Measurements from ENCODE around the gene ZNF653. TPM values are rescaled to one million over a fixed set of nuclear protein-coding genes. Genes with fewer than 3 reads are reported as not detected.
A peak's percentile ranks its signal among the peaks of the same experiment; 100 is the strongest.

The ZNF653 gene
- total RNA-seq, 1 donor, result 2.9 TPM

DNA sequence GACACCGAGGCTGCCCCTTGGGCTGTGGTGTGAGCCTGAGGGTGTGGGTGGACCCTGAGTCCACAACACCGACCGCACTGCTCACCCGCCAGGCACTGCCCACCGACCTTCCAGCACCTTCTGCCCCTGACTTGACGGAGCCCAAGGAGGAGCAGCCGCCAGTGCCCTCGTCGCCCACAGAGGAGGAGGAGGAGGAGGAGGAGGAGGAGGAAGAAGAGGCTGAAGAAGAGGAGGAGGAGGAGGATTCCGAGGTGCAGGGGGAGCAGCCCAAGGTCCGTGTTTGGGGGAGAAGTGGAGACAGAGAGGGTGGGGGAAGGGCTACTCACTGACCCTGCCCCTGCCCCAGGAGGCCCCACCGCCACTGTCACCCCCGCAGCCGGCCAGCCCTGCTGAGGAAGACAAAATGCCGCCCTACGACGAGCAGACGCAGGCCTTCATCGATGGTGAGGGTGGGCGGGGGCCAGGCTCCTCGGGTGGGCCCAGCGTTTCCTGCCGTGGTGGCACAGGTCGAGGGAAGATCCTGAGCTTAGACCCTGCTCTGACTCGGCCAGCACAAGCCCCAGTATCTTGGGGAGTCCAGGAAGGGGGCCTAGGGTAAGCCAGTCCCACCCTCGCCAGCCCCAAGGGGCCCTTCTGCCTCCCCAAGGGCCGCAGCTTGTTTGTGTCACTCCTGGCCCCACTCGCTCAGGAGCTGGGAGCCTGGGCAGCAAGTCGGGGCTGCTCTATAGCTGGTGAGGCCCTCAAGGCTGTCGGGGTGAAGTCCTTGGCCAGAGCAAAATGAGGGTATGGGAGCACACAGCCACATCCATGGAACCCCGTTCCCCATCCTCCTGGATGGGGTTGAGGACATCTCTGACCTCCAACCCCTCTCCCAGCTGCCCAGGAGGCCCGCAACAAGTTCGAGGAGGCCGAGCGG lies 58.0 kb downstream of the ZNF653 start:
- Histone ChIP-seq H3K4me1 (ENCODE audit: insufficient read depth, low read length) (no peaks in the 10 kb centered on the region), H3K79me2 (ENCODE audit: insufficient read depth, low read length) (no peaks in the 10 kb centered on the region), H3K27ac (ENCODE audit: low read depth, low read length) (no peak overlapping the region), H4K20me1 (ENCODE audit: insufficient read depth, low read length) (no peaks in the 10 kb centered on the region), H3K9me3 (ENCODE audit: low read depth, low read length) (no peaks in the 10 kb centered on the region), H3K4me2 (ENCODE audit: insufficient read depth, low read length) (no peak overlapping the region), H2AFZ (ENCODE audit: low read length) (no peak overlapping the region), H3K36me3 (ENCODE audit: insufficient read depth, low read length) (peaks cover 18% of the 10 kb centered on the region), H3K4me3 (ENCODE audit: insufficient read depth, low read length) (no peak overlapping the region), H3K27me3 (ENCODE audit: insufficient read depth, low read length) (no peaks in the 10 kb centered on the region)
- TF ChIP-seq, protein P1, sequence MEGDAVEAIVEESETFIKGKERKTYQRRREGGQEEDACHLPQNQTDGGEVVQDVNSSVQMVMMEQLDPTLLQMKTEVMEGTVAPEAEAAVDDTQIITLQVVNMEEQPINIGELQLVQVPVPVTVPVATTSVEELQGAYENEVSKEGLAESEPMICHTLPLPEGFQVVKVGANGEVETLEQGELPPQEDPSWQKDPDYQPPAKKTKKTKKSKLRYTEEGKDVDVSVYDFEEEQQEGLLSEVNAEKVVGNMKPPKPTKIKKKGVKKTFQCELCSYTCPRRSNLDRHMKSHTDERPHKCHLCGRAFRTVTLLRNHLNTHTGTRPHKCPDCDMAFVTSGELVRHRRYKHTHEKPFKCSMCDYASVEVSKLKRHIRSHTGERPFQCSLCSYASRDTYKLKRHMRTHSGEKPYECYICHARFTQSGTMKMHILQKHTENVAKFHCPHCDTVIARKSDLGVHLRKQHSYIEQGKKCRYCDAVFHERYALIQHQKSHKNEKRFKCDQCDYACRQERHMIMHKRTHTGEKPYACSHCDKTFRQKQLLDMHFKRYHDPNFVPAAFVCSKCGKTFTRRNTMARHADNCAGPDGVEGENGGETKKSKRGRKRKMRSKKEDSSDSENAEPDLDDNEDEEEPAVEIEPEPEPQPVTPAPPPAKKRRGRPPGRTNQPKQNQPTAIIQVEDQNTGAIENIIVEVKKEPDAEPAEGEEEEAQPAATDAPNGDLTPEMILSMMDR (IDR thresholded peaks at IDR 0.05; ENCODE audit: extremely low read depth, low read depth, low read length), result no peak
- DNase-seq (ENCODE audit: insufficient read length, low spot score, missing footprints), result peak; percentile 76

GRCh38 chr19:11446652-11447301 lies 58.9 kb downstream of the ZNF653 start:
- no peak overlapping the region for H2AFZ ChIP-seq (ENCODE audit: low read length)
- peaks cover 23% of the 10 kb centered on the region for H3K36me3 ChIP-seq (ENCODE audit: insufficient read depth, low read length)
- no peak overlapping the region for H3K4me3 ChIP-seq (ENCODE audit: insufficient read depth, low read length)
- no peaks in the 10 kb centered on the region for H4K20me1 ChIP-seq (ENCODE audit: insufficient read depth, low read length)
- no peaks in the 10 kb centered on the region for H3K4me1 ChIP-seq (ENCODE audit: insufficient read depth, low read length)
- no peaks in the 10 kb centered on the region for H3K9me3 ChIP-seq (ENCODE audit: low read depth, low read length)
- H3K79me2 ChIP-seq (ENCODE audit: insufficient read depth, low read length), result no peaks in the 10 kb centered on the region
- TF ChIP-seq, protein P1 (IDR thresholded peaks at IDR 0.05; ENCODE audit: extremely low read depth, low read depth, low read length), result peak; percentile 73
- no peak overlapping the region for H3K4me2 ChIP-seq (ENCODE audit: insufficient read depth, low read length)
- no peaks in the 10 kb centered on the region for H3K27me3 ChIP-seq (ENCODE audit: insufficient read depth, low read length)
- DNase-seq (ENCODE audit: insufficient read length, low spot score, missing footprints), result peak; percentile 98
- H3K27ac ChIP-seq (ENCODE audit: low read depth, low read length), result no peak overlapping the region

GRCh38 chr19:11446271-11446651 lies 59.4 kb downstream of the ZNF653 start:
- no peak overlapping the region for H3K4me3 ChIP-seq (ENCODE audit: insufficient read depth, low read length)

More at GRCh38 chr19:11446271-11446651, 59.4 kb downstream of the ZNF653 start:
- Histone ChIP-seq H3K4me2 (ENCODE audit: insufficient read depth, low read length) (no peak overlapping the region), H3K4me1 (ENCODE audit: insufficient read depth, low read length) (no peaks in the 10 kb centered on the region), H3K27ac (ENCODE audit: low read depth, low read length) (no peak overlapping the region), H3K79me2 (ENCODE audit: insufficient read depth, low read length) (no peaks in the 10 kb centered on the region), H2AFZ (ENCODE audit: low read length) (no peak overlapping the region), H3K27me3 (ENCODE audit: insufficient read depth, low read length) (no peaks in the 10 kb centered on the region), H3K36me3 (ENCODE audit: insufficient read depth, low read length) (peaks cover 28% of the 10 kb centered on the region), H3K9me3 (ENCODE audit: low read depth, low read length) (no peaks in the 10 kb centered on the region), H4K20me1 (ENCODE audit: insufficient read depth, low read length) (no peaks in the 10 kb centered on the region)
- TF ChIP-seq, protein P1 (IDR thresholded peaks at IDR 0.05; ENCODE audit: extremely low read depth, low read depth, low read length), result no peak
- DNase-seq (ENCODE audit: insufficient read length, low spot score, missing footprints), result no peak
